GM23248 (cell line): ENCODE data around the gene FXYD6. TPM values are rescaled to one million over a fixed set of nuclear protein-coding genes. Genes with fewer than 3 reads are reported as not detected.

ENCODE experiments used
- DNase-seq: peaks from one replicate; pipeline ENCODE4 v3.0.0-alpha.2; 2015
- H2AFZ ChIP-seq: fragments of 200-600 bp; sonication (generic); 2 replicates; pipeline ENCODE4 v1.6.1; 2016; ENCODE audit warnings: antibody characterized with exemption
- H3F3A ChIP-seq: fragments of 200-600 bp; sonication (generic); 2 replicates; pipeline ENCODE4 v1.6.1; 2016; ENCODE audit warnings: mild to moderate bottlenecking, antibody characterized with exemption, mixed run types; ENCODE audit not compliant: insufficient read depth
- H3K27ac ChIP-seq: fragments of 200-600 bp; sonication (generic); 2 replicates; pipeline ENCODE4 v1.5.1; 2016; ENCODE audit warnings: mild to moderate bottlenecking
- H3K27me3 ChIP-seq: fragments of 200-600 bp; sonication (generic); replicated peaks from 2 replicates; pipeline ENCODE4 v1.6.1; 2016; ENCODE audit warnings: mild to moderate bottlenecking; ENCODE audit not compliant: insufficient read depth
- H3K36me3 ChIP-seq: fragments of 200-600 bp; sonication (generic); 2 replicates; pipeline ENCODE4 v1.6.1; 2016; ENCODE audit warnings: low read depth, mild to moderate bottlenecking
- H3K4me1 ChIP-seq: fragments of 200-600 bp; sonication (generic); 2 replicates; pipeline ENCODE4 v1.6.1; 2016; ENCODE audit warnings: mild to moderate bottlenecking; ENCODE audit not compliant: insufficient read depth
- H3K4me2 ChIP-seq: fragments of 200-600 bp; sonication (generic); one replicate; pipeline ENCODE4 v1.6.1; 2016; ENCODE audit warnings: mild to moderate bottlenecking; ENCODE audit not compliant: unreplicated experiment
- H3K4me3 ChIP-seq: fragments of 200-600 bp; sonication (generic); 2 replicates; pipeline ENCODE4 v1.5.1; 2016; ENCODE audit warnings: mild to moderate bottlenecking
- H3K79me2 ChIP-seq: fragments of 200-600 bp; sonication (generic); 2 replicates; pipeline ENCODE4 v1.6.1; 2016; ENCODE audit warnings: mild to moderate bottlenecking; ENCODE audit not compliant: insufficient read depth
- H3K9ac ChIP-seq: fragments of 200-600 bp; sonication (generic); 2 replicates; pipeline ENCODE4 v1.6.1; 2016; ENCODE audit warnings: mild to moderate bottlenecking
- H3K9me2 ChIP-seq: fragments of 200-600 bp; sonication (generic); 2 replicates; pipeline ENCODE4 v1.6.1; 2016; ENCODE audit warnings: mixed run types, mild to moderate bottlenecking, moderate library complexity; ENCODE audit not compliant: insufficient read depth
- H3K9me3 ChIP-seq: fragments of 200-600 bp; sonication (generic); one replicate; pipeline ENCODE4 v1.6.1; 2017; ENCODE audit warnings: low read depth
- H4K20me1 ChIP-seq: fragments of 200-600 bp; sonication (generic); 2 replicates; pipeline ENCODE4 v1.6.0; 2016; ENCODE audit not compliant: insufficient read depth
- EZH2 ChIP-seq: fragments of 200-600 bp; sonication (generic); IDR thresholded peaks from 2 replicates; pipeline ENCODE4 v1.6.1; 2018; ENCODE audit warnings: antibody characterized with exemption, mild to moderate bottlenecking; ENCODE audit not compliant: insufficient read depth, poor library complexity, severe bottlenecking
- EZH2phosphoT487 ChIP-seq: fragments of 200-600 bp; sonication (generic); IDR thresholded peaks from 2 replicates; pipeline ENCODE4 v1.6.1; 2018; ENCODE audit warnings: antibody characterized with exemption, moderate library complexity, mild to moderate bottlenecking, low read depth; ENCODE audit not compliant: insufficient read depth
- WGBS, 2 experiments: methylation state at CpG; one replicate each; pipeline ENCODE4 v1.1.6; 2015 to 2017; ENCODE audit warnings: low lambda C conversion rate in 2 of 2, low coverage in 1 of 2; ENCODE audit errors: missing lambda C conversion rate in 2 of 2; 5-methylcytosine and 5-hydroxymethylcytosine counted together
- in situ Hi-C: fragments of 300-500 bp; cut with MboI; formaldehyde crosslinking; loops from 2 replicates; pipeline ENCODE4 v1.15.0; 2020
- polyA plus RNA-seq: library from polyadenylated mRNA; unstranded; fragments of >200 nt; fragmentation: Nextera tagmentation; extraction: Ambion mirVana; gene quantifications from 2 replicates; pipeline ENCODE4 v1.2.1, GENCODE V29; 2016
- total RNA-seq: library from RNA; depleted of rRNA; stranded (reverse); fragments of >200 nt; shearing (Covaris generic); gene quantifications from 2 replicates; pipeline ENCODE4 v1.2.3, GENCODE V29; 2014

Gene FXYD6
- total and polyA plus RNA-seq, 2 experiments from 2014 or later = not detected

GRCh38 chr11:117872975-117873827 is 3.3 kb downstream of the FXYD6 start:
- Histone ChIP-seq H3K4me1 (no peaks in the 10 kb centered on the region), H3K27me3 (peaks cover 50% of the 10 kb centered on the region)
- TF ChIP-seq EZH2phosphoT487 (no peak), EZH2 (no peak)

GRCh38 chr11:117872420-117872961 is 4.0 kb downstream of the FXYD6 start:
- Histone ChIP-seq H3K9me2 (no peaks in the 10 kb centered on the region), H3K79me2 (no peaks in the 10 kb centered on the region), H3F3A (no peaks in the 10 kb centered on the region), H2AFZ (no peak overlapping the region), H3K9me3 (no peaks in the 10 kb centered on the region), H3K9ac (no peak overlapping the region), H3K4me1 (no peaks in the 10 kb centered on the region), H3K4me2 (no peak overlapping the region), H3K27ac (no peak overlapping the region), H4K20me1 (no peaks in the 10 kb centered on the region), H3K36me3 (no peaks in the 10 kb centered on the region), H3K27me3 (peaks cover 48% of the 10 kb centered on the region), H3K4me3 (no peak overlapping the region)
- in situ Hi-C loops = no loop called here
- no peak for DNase-seq
- no peak for TF ChIP-seq EZH2phosphoT487
- 25 to 34% methylated on average over 12 of the region's 12 CpGs for WGBS, 2 experiments

More at GRCh38 chr11:117872975-117873827, 3.3 kb downstream of the FXYD6 start:
- DNase-seq = no peak
- Histone ChIP-seq H3K9me3 (no peaks in the 10 kb centered on the region), H3F3A (no peaks in the 10 kb centered on the region), H2AFZ (no peak overlapping the region), H3K4me3 (no peak overlapping the region), H3K9ac (no peak overlapping the region), H3K27ac (no peak overlapping the region), H3K36me3 (no peaks in the 10 kb centered on the region), H4K20me1 (no peaks in the 10 kb centered on the region), H3K9me2 (no peaks in the 10 kb centered on the region), H3K79me2 (no peaks in the 10 kb centered on the region), H3K4me2 (no peak overlapping the region)
- in situ Hi-C loops = no loop called here
- WGBS, 2 experiments = 71 to 72% methylated on average over 15 of the region's 15 CpGs

- H3K36me3 ChIP-seq = no peaks in the 10 kb centered on the region
- 27 to 34% methylated on average over 5 of the region's 5 CpGs for WGBS, 2 experiments
- in situ Hi-C loops = no loop called here
- no peak overlapping the region for H3K4me2 ChIP-seq
- H2AFZ ChIP-seq = no peak overlapping the region
- H3K9me3 ChIP-seq = no peaks in the 10 kb centered on the region
- no peak overlapping the region for H3K9ac ChIP-seq
- no peaks in the 10 kb centered on the region for H4K20me1 ChIP-seq
- no peak for DNase-seq
- no peak overlapping the region for H3K4me3 ChIP-seq
- no peaks in the 10 kb centered on the region for H3K9me2 ChIP-seq
- no peaks in the 10 kb centered on the region for H3K4me1 ChIP-seq
- H3K27ac ChIP-seq = no peak overlapping the region
- no peaks in the 10 kb centered on the region for H3K79me2 ChIP-seq
- H3K27me3 ChIP-seq = peaks cover 41% of the 10 kb centered on the region
- no peaks in the 10 kb centered on the region for H3F3A ChIP-seq
- TF ChIP-seq EZH2phosphoT487 (no peak), EZH2 (no peak)
These were observed 4.7 kb downstream of the FXYD6 start for GRCh38 chr11:117871784-117872183.

GRCh38 chr11:117871160-117871559 is 5.3 kb downstream of the FXYD6 start:
- H3K9me2 ChIP-seq = no peaks in the 10 kb centered on the region
- no peak overlapping the region for H3K4me2 ChIP-seq
- WGBS, 2 experiments = 70 to 71% methylated on average over 15 to 18 of the region's 18 CpGs
- H4K20me1 ChIP-seq = no peaks in the 10 kb centered on the region
- no peak overlapping the region for H3K9ac ChIP-seq
- no peak overlapping the region for H3K27ac ChIP-seq
- H3K9me3 ChIP-seq = no peaks in the 10 kb centered on the region
- no peak for DNase-seq
- H2AFZ ChIP-seq = no peak overlapping the region
- H3K36me3 ChIP-seq = no peaks in the 10 kb centered on the region
- in situ Hi-C loops = no loop called here
- no peaks in the 10 kb centered on the region for H3K79me2 ChIP-seq
- H3F3A ChIP-seq = no peaks in the 10 kb centered on the region
- H3K27me3 ChIP-seq = peaks cover 38% of the 10 kb centered on the region
- no peaks in the 10 kb centered on the region for H3K4me1 ChIP-seq
- no peak for TF ChIP-seq EZH2
- TF ChIP-seq EZH2phosphoT487 = no peak
- H3K4me3 ChIP-seq = no peak overlapping the region
